HG03520 (cell line): Measurements from ENCODE around the gene CRTC3.
"Not testable (repeated sequence)": the region's sequence is repeated elsewhere in the genome, so short reads cannot be mapped to it uniquely, and the experiment has no call there.

Source experiments
- ATAC-seq: cut with Tn5 transposase; IDR thresholded peaks from one replicate; pipeline ENCODE4 v1.9.1; 2021; ENCODE audit warnings: mild to moderate bottlenecking, moderate library complexity; ENCODE audit not compliant: unreplicated experiment

CRTC3 gene

GRCh38 chr15:90520365-90520764 lies 9.4 kb upstream of the CRTC3 start:
- no peak for ATAC-seq

- ATAC-seq = no peak
Observed at GRCh38 chr15:90523373-90523772, 6.3 kb upstream of the CRTC3 start.

- not testable (repeated sequence) for ATAC-seq
Observed at GRCh38 chr15:90524018-90524803, 5.5 kb upstream of the CRTC3 start.

GRCh38 chr15:90529011-90529370 lies 732 bp upstream of the CRTC3 start:
- ATAC-seq = no peak

GRCh38 chr15:90530250-90531051 lies 728 bp downstream of the CRTC3 start:
- ATAC-seq = peak; percentile 36

- no peak for ATAC-seq
Observed at GRCh38 chr15:90531147-90531546, 1.4 kb downstream of the CRTC3 start.

GRCh38 chr15:90535254-90535653 lies 5.5 kb downstream of the CRTC3 start:
- ATAC-seq = no peak

- no peak for ATAC-seq
Observed at GRCh38 chr15:90539789-90540188, 10.1 kb downstream of the CRTC3 start.

- ATAC-seq = no peak
Observed at GRCh38 chr15:90540768-90541167, 11.0 kb downstream of the CRTC3 start.

- ATAC-seq = no peak
Observed at GRCh38 chr15:90545095-90545494, 15.4 kb downstream of the CRTC3 start.

GRCh38 chr15:90547540-90547939 lies 17.8 kb downstream of the CRTC3 start:
- no peak for ATAC-seq

GRCh38 chr15:90550919-90551318 lies 21.2 kb downstream of the CRTC3 start:
- no peak for ATAC-seq

- ATAC-seq = no peak
Observed at GRCh38 chr15:90552162-90552928, 22.6 kb downstream of the CRTC3 start.

- ATAC-seq = no peak
Observed at GRCh38 chr15:90552929-90553211, 23.1 kb downstream of the CRTC3 start.

GRCh38 chr15:90553248-90553745 lies 23.6 kb downstream of the CRTC3 start:
- no peak for ATAC-seq

GRCh38 chr15:90557186-90558084 lies 27.7 kb downstream of the CRTC3 start:
- ATAC-seq = no peak

- ATAC-seq = no peak
Observed at GRCh38 chr15:90558171-90558573, 28.4 kb downstream of the CRTC3 start.

- no peak for ATAC-seq
Observed at GRCh38 chr15:90559119-90559518, 29.4 kb downstream of the CRTC3 start.

GRCh38 chr15:90560229-90560776 lies 30.6 kb downstream of the CRTC3 start:
- no peak for ATAC-seq
